Activated T-cell treated with anti-CD3 and anti-CD28 coated beads, Interleukin-2, amount 50 U/mL, for 4 hours (primary cell): ENCODE data around the gene CHST11. TPM values are rescaled to one million over a fixed set of nuclear protein-coding genes. Genes with fewer than 3 reads are reported as not detected.
"Not testable (repeated sequence)": the region's sequence is repeated elsewhere in the genome, so short reads cannot be mapped to it uniquely, and the experiment has no call there.

ENCODE experiments used
- ATAC-seq, 2 donors: fragments of 200-7000 bp; cut with Tn5 transposase; one replicate each; pipeline ENCODE4 v1.10.0; 2021
- DNase-seq: peaks from one replicate; pipeline ENCODE4 v3.0.0-alpha.2; 2020
- H3K27me3 Mint-ChIP-seq: one replicate; pipeline ENCODE4 v1.8.0; 2021; ENCODE audit warnings: low read depth, mixed read lengths
- H3K36me3 Mint-ChIP-seq: one replicate; pipeline ENCODE4 v1.8.0; 2022; ENCODE audit warnings: mixed read lengths; ENCODE audit not compliant: insufficient read depth
- H3K4me1 Mint-ChIP-seq: one replicate; pipeline ENCODE4 v1.8.0; 2021; ENCODE audit warnings: low read depth, mixed read lengths
- H3K4me3 Mint-ChIP-seq: one replicate; pipeline ENCODE4 v1.8.0; 2021; ENCODE audit warnings: mild to moderate bottlenecking, moderate library complexity, mixed read lengths
- H3K9me3 Mint-ChIP-seq: one replicate; pipeline ENCODE4 v1.8.0; 2021; ENCODE audit warnings: mixed read lengths
- total RNA-seq, 3 donors: library from RNA; stranded (reverse); gene quantifications; one replicate each; pipeline ENCODE4 v1.2.1, GENCODE V29; 2021

Gene CHST11
- total RNA-seq, 3 donors from 2014 or later, result 40.5 to 70.7 (median 61.7) TPM

DNA sequence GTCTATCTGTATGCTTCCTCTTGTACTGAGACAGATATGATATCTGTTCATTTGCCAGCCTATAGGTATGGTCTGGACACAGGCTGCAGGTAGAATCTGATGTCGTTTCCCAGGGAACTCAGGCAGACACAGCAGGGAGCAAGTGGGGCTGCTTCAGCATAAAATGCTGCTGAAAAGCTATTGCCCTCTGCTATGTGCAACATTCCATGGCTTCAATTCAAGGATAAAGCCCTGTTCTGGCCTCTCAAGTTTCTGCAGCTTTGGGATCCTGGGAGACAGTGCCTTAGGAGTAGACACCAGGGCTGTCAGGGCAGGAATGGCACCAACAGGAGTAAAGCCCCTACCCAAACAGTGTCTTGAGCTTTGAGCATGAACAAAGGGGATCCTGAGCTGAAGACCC lies 327.8 kb downstream of the CHST11 start:
- no peak overlapping the region for H3K4me3 Mint-ChIP-seq
- ATAC-seq, result no peak
- H3K27me3 Mint-ChIP-seq, result no peaks in the 10 kb centered on the region
- H3K9me3 Mint-ChIP-seq, result peaks cover 13% of the 10 kb centered on the region
- DNase-seq, result no peak
- no peaks in the 10 kb centered on the region for H3K36me3 Mint-ChIP-seq
- H3K4me1 Mint-ChIP-seq, result no peaks in the 10 kb centered on the region

GRCh38 chr12:104785886-104786285 lies 329.1 kb downstream of the CHST11 start:
- ATAC-seq, result no peak
- H3K36me3 Mint-ChIP-seq, result no peaks in the 10 kb centered on the region
- no peak overlapping the region for H3K4me3 Mint-ChIP-seq
- H3K9me3 Mint-ChIP-seq, result peaks cover 7% of the 10 kb centered on the region
- no peaks in the 10 kb centered on the region for H3K27me3 Mint-ChIP-seq
- peaks cover 2% of the 10 kb centered on the region for H3K4me1 Mint-ChIP-seq
- no peak for DNase-seq

- H3K4me3 Mint-ChIP-seq, result no peak overlapping the region
- ATAC-seq (no peak), DNase-seq (no peak)
- no peaks in the 10 kb centered on the region for H3K27me3 Mint-ChIP-seq
- peaks cover 3% of the 10 kb centered on the region for H3K9me3 Mint-ChIP-seq
- H3K4me1 Mint-ChIP-seq, result peaks cover 2% of the 10 kb centered on the region
- H3K36me3 Mint-ChIP-seq, result no peaks in the 10 kb centered on the region
Observed at GRCh38 chr12:104786352-104786751, 329.6 kb downstream of the CHST11 start.

- peaks cover 2% of the 10 kb centered on the region for H3K4me1 Mint-ChIP-seq
Observed at GRCh38 chr12:104788840-104789271, 332.1 kb downstream of the CHST11 start.

DNA sequence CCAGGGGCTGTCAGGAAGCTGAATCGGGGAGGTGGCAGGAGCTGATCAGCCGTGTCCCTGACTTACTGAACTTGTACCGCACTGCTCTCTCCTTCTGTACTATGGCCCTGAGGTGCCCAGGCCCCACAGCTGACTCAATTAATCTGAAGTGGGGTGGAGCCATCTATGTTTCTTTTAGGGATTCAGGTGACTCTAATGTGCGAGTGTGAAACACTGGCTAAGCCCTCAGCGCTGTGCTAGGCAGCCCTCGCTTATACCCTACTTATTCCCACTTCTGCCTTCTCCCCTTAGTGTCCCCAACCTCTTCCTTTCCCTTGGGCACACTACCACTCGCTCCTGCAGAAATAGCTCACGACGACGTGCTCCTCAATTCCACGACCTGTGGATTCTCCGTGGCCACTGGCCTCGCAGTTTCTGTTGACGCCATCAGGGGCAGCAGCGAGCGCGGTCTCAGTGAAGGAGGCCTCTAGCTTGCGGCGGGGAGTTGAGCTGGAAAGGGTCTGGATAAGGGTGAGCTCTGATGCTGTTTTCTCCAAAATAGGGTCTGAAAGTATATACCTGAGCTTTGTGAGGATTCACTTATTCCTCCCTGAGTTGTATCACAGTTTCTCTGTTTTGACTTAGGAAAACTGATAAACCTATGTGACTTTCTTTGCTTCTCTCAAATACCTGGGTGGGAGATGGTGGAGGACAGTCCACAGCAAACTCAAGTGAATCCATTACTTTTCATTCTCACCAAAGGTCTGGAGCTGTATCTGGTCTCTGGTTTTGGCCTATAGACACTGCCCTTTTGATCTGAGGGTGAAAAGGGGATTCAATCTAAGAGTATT lies 333.8 kb downstream of the CHST11 start:
- no peaks in the 10 kb centered on the region for H3K36me3 Mint-ChIP-seq
- H3K27me3 Mint-ChIP-seq, result no peaks in the 10 kb centered on the region
- no peaks in the 10 kb centered on the region for H3K9me3 Mint-ChIP-seq
- peak; percentile 55 to 63 for ATAC-seq
- DNase-seq, result peak; percentile 39
- H3K4me1 Mint-ChIP-seq, result peaks cover 2% of the 10 kb centered on the region
- H3K4me3 Mint-ChIP-seq, result no peak overlapping the region

More at GRCh38 chr12:104788840-104789271, 332.1 kb downstream of the CHST11 start:
- ATAC-seq (no peak), DNase-seq (no peak)
- Mint-ChIP-seq H3K9me3 (no peaks in the 10 kb centered on the region), H3K27me3 (no peaks in the 10 kb centered on the region), H3K4me3 (no peak overlapping the region), H3K36me3 (no peaks in the 10 kb centered on the region)

- Mint-ChIP-seq H3K4me1 (peaks cover 2% of the 10 kb centered on the region), H3K27me3 (no peaks in the 10 kb centered on the region), H3K4me3 (no peak overlapping the region), H3K36me3 (no peaks in the 10 kb centered on the region), H3K9me3 (no peaks in the 10 kb centered on the region)
- ATAC-seq (no peak), DNase-seq (no peak)
Observed at GRCh38 chr12:104792570-104792969, 335.8 kb downstream of the CHST11 start.

DNA sequence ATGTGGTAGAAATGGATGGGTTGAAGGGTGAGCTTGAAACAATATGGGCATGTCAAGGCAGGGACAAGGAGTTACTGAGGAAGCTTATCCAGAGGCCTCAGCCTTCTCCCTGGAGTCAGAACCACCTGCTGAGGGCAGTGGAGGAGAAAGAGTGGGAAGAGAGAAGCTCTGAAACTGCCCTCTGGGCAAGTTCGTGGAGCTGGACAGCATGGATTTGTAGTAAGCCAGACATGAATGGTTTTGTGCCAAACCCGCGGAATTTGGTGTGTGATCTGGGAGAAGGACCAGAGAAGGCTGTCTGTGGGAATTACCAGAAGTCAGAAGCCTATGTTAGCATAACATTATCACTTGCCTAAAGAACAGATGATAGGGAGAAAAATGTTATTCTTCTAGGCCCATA lies 336.5 kb downstream of the CHST11 start:
- H3K4me1 Mint-ChIP-seq, result peaks cover 2% of the 10 kb centered on the region
- no peak overlapping the region for H3K4me3 Mint-ChIP-seq
- no peaks in the 10 kb centered on the region for H3K9me3 Mint-ChIP-seq
- no peak for ATAC-seq
- H3K27me3 Mint-ChIP-seq, result no peaks in the 10 kb centered on the region
- no peak for DNase-seq
- H3K36me3 Mint-ChIP-seq, result no peaks in the 10 kb centered on the region

DNA sequence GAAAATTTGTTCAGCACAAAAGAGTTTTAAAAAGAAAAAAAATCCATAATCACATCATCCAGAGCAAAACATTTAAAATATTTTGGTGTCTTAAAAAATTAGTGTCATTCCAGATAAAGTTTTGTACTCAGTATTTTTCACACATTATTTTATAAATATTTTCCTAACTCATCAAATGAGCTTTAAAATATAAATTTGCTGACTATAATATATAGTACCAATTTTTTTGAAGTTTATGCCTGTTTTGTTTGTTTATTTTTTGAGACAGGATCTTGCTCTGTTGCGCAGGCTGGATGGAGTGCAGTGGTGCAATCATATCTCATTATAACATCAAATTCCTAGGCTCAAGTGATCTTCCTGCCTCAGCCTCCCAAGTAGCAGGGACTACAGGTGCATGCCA lies 337.2 kb downstream of the CHST11 start:
- Mint-ChIP-seq H3K4me3 (no peak overlapping the region), H3K9me3 (no peaks in the 10 kb centered on the region), H3K27me3 (no peaks in the 10 kb centered on the region), H3K4me1 (peaks cover 2% of the 10 kb centered on the region), H3K36me3 (no peaks in the 10 kb centered on the region)
- ATAC-seq, result no peak
- no peak for DNase-seq

DNA sequence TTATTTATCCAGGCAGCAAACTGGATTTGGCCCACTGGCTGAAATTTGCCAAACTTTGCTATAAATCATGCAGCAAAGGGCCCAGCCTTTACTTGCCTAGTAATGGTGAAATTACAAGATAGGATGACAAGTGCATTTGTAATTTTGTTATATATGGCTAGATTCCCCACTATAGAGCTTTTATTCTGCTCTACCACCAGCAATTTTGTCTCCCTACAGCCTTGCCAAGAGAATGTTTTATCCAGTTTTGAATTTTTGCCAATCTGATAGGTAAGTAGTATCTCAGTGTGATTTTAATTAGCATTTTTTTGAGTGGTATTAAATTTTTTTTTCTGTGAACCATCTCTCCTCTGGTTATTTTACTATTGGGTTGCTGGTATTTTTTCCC lies 339.7 kb downstream of the CHST11 start:
- Mint-ChIP-seq H3K4me1 (no peaks in the 10 kb centered on the region), H3K27me3 (no peaks in the 10 kb centered on the region), H3K9me3 (no peaks in the 10 kb centered on the region), H3K36me3 (no peaks in the 10 kb centered on the region), H3K4me3 (no peak overlapping the region)
- DNase-seq (no peak), ATAC-seq (no peak)

DNA sequence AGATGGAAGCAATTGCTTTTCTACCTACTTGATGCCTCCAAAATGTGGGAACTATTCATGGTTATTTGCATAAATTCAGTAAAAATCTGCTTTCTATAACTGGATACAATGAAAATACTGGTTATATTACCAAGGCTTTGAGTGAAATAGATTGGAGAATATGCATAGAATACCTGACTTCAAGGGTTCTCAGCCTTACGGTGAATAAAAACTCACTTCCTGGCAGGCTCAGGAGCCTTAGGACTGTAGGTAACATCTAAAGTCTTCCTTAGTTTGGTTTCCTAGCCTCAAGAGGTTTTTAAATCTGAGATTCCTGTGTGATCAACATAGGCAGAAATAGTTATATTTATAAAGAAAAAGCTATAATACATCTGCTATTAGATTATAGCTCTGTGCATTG lies 342.7 kb downstream of the CHST11 start:
- no peak for ATAC-seq
- no peaks in the 10 kb centered on the region for H3K4me1 Mint-ChIP-seq
- DNase-seq, result no peak
- no peaks in the 10 kb centered on the region for H3K9me3 Mint-ChIP-seq
- no peaks in the 10 kb centered on the region for H3K36me3 Mint-ChIP-seq
- H3K4me3 Mint-ChIP-seq, result no peak overlapping the region
- no peaks in the 10 kb centered on the region for H3K27me3 Mint-ChIP-seq

DNA sequence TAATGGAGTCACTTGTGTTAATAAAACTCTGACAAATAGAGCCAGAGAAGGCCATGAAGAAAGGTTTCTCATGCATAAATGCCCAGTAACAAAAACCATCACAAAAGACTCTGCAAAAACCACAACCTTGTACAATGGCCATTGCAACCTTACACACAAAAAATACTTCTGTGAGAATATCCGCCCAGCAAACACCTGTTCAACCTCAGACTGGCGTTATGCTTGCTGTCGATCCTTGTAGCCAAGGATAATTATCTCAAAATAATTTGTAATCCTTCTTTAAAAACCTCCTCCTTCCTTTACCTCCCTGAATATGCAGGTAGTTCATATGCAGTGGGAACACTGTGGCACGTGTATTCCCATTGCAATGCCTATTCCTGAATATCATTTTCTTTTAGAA lies 344.3 kb downstream of the CHST11 start:
- Mint-ChIP-seq H3K9me3 (no peaks in the 10 kb centered on the region), H3K4me1 (no peaks in the 10 kb centered on the region), H3K4me3 (no peak overlapping the region), H3K27me3 (no peaks in the 10 kb centered on the region), H3K36me3 (no peaks in the 10 kb centered on the region)
- ATAC-seq (no peak), DNase-seq (no peak)

- H3K36me3 Mint-ChIP-seq, result no peaks in the 10 kb centered on the region
- H3K9me3 Mint-ChIP-seq, result no peaks in the 10 kb centered on the region
- no peak for DNase-seq
- H3K4me1 Mint-ChIP-seq, result no peaks in the 10 kb centered on the region
- no peak for ATAC-seq
- H3K27me3 Mint-ChIP-seq, result no peaks in the 10 kb centered on the region
- no peak overlapping the region for H3K4me3 Mint-ChIP-seq
Observed at GRCh38 chr12:104801427-104801826, 344.7 kb downstream of the CHST11 start.

DNA sequence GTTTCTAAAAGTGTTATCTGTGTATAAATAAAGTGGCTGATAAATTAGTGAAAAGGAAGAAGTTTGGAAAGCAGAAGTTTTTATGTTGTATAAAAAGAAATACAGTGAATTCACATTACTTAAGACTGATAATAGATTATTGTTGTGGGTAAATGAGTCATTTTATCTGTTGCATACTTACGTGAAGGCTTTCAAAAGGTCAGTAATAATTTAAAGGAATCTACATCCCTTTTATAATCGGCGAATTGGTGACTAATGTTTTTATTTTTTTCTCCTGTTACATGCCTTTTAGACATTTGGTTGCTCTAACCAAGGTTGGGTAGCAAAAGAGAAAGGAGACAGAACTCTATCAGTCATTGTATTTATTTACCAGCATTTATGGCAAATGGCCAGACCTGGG lies 345.5 kb downstream of the CHST11 start:
- no peak for ATAC-seq
- Mint-ChIP-seq H3K4me1 (no peaks in the 10 kb centered on the region), H3K4me3 (no peak overlapping the region), H3K27me3 (no peaks in the 10 kb centered on the region), H3K9me3 (no peaks in the 10 kb centered on the region), H3K36me3 (no peaks in the 10 kb centered on the region)
- no peak for DNase-seq

DNA sequence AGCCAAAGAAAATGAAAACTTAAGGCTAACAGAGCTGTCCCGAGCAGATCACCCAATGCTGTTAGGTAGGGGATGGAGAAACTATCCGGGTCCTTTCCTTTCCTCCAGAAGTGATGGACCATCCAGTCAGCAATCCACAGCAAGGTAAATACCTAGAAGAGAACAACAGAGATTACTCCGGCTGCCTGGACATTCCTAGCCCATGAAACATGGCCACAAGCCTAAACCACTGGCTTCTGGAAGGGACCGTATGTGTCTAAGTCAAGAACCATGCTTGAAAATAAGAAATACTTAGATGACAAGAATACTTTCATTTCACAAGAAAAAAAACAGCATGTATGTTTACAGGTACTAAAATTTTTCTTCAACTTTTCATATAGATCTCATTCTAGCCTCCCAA lies 348.4 kb downstream of the CHST11 start:
- Mint-ChIP-seq H3K4me3 (no peak overlapping the region), H3K9me3 (no peaks in the 10 kb centered on the region), H3K4me1 (no peaks in the 10 kb centered on the region), H3K36me3 (no peaks in the 10 kb centered on the region), H3K27me3 (peaks cover 2% of the 10 kb centered on the region)
- no peak for DNase-seq
- no peak for ATAC-seq

- not testable (repeated sequence) for H3K4me3 Mint-ChIP-seq, ATAC-seq, H3K27me3 Mint-ChIP-seq
Observed at GRCh38 chr12:104806194-104806593, 349.4 kb downstream of the CHST11 start.

More at GRCh38 chr12:104806194-104806593, 349.4 kb downstream of the CHST11 start:
- DNase-seq, H3K9me3 Mint-ChIP-seq, H3K4me1 Mint-ChIP-seq, H3K36me3 Mint-ChIP-seq: not testable (repeated sequence)
